Amygdala (tissue), 56 donors: ENCODE data around the gene LSM10.

ENCODE experiments used
- DNase-seq, 56 donors: peaks; one replicate each; lab custom pipeline; 2025; lab: John Stamatoyannopoulos, UW

LSM10 gene

GRCh38 chr1:36385410-36386264, 12.1 kb downstream of the LSM10 start, which contains the start of gene STK40:
Gene STK40 (minus strand): TSS chr1:36385924. CDS start chr1:36361332, 24,592 bp downstream.
- DNase-seq: peak; percentile 60 to 99 (median 98)

GRCh38 chr1:36384542-36385409, 12.9 kb downstream of the LSM10 start:
- peak in 31 of 56 donors; percentile 13 to 71 (median 42) for DNase-seq

GRCh38 chr1:36383240-36383639, 14.5 kb downstream of the LSM10 start:
- peak in 1 of 56 donors; percentile 7 for DNase-seq

GRCh38 chr1:36382669-36383068, 15.0 kb downstream of the LSM10 start:
- no peak for DNase-seq

GRCh38 chr1:36382231-36382630, 15.5 kb downstream of the LSM10 start:
- DNase-seq: no peak

- no peak for DNase-seq
Observed at GRCh38 chr1:36381405-36381804, 16.3 kb downstream of the LSM10 start.

GRCh38 chr1:36380782-36381181, 16.9 kb downstream of the LSM10 start:
- no peak for DNase-seq

GRCh38 chr1:36380143-36380619, 17.5 kb downstream of the LSM10 start:
- DNase-seq: no peak

- no peak for DNase-seq
Observed at GRCh38 chr1:36377791-36378492, 19.8 kb downstream of the LSM10 start.

GRCh38 chr1:36372617-36373016, 25.1 kb downstream of the LSM10 start:
- no peak for DNase-seq

- DNase-seq: peak in 48 of 56 donors; percentile 9 to 82 (median 35)
Observed at GRCh38 chr1:36369061-36369861, 28.4 kb downstream of the LSM10 start.

GRCh38 chr1:36367798-36368197, 29.9 kb downstream of the LSM10 start:
- no peak for DNase-seq

- DNase-seq: no peak
Observed at GRCh38 chr1:36367066-36367465, 30.6 kb downstream of the LSM10 start.

- DNase-seq: peak in 53 of 56 donors; percentile 19 to 93 (median 65)
Observed at GRCh38 chr1:36366091-36366661, 31.5 kb downstream of the LSM10 start.

GRCh38 chr1:36365381-36365780, 32.3 kb downstream of the LSM10 start:
- peak in 37 of 56 donors; percentile 7 to 80 (median 32) for DNase-seq

GRCh38 chr1:36359911-36360550, 37.7 kb downstream of the LSM10 start:
- no peak for DNase-seq

- DNase-seq: no peak
Observed at GRCh38 chr1:36359383-36359782, 38.3 kb downstream of the LSM10 start.

GRCh38 chr1:36358514-36359084, 39.1 kb downstream of the LSM10 start:
- DNase-seq: no peak
